Osteocyte (in vitro differentiated cells): ENCODE results near the gene SIN3B. TPM values are rescaled to one million over a fixed set of nuclear protein-coding genes. Genes with fewer than 3 reads are reported as not detected.

Experiments
- DNase-seq: peaks from one replicate; pipeline ENCODE4 v3.0.0; 2021; ENCODE audit warnings: mixed read lengths; ENCODE audit not compliant: unreplicated experiment; ENCODE audit errors: extremely low spot score
- H3K27ac Mint-ChIP-seq: one replicate; pipeline ENCODE4 v1.8.0; 2021; ENCODE audit warnings: mild to moderate bottlenecking, mixed read lengths; ENCODE audit not compliant: unreplicated experiment
- H3K27me3 Mint-ChIP-seq: one replicate; pipeline ENCODE4 v1.8.0; 2021; ENCODE audit warnings: mixed read lengths; ENCODE audit not compliant: unreplicated experiment
- H3K36me3 Mint-ChIP-seq: one replicate; pipeline ENCODE4 v1.8.0; 2021; ENCODE audit warnings: mixed read lengths; ENCODE audit not compliant: unreplicated experiment
- H3K4me1 Mint-ChIP-seq: one replicate; pipeline ENCODE4 v1.8.0; 2021; ENCODE audit warnings: mixed read lengths; ENCODE audit not compliant: unreplicated experiment
- H3K4me3 Mint-ChIP-seq: one replicate; pipeline ENCODE4 v1.8.0; 2021; ENCODE audit warnings: mild to moderate bottlenecking, moderate library complexity, mixed read lengths; ENCODE audit not compliant: unreplicated experiment
- H3K9me3 Mint-ChIP-seq: one replicate; pipeline ENCODE4 v1.8.0; 2021; ENCODE audit warnings: mixed read lengths; ENCODE audit not compliant: unreplicated experiment
- CTCF ChIP-seq: fragments of 200-600 bp; sonication (generic); IDR thresholded peaks from 2 replicates; pipeline ENCODE4 v1.5.0; 2021; ENCODE audit warnings: antibody characterized with exemption, mild to moderate bottlenecking, moderate library complexity
- total RNA-seq: library from RNA; stranded (reverse); gene quantifications from 2 replicates; pipeline ENCODE4 v1.2.1, GENCODE V29; 2021

The SIN3B gene
- total RNA-seq, 1 donor from 2014 or later: 80.0 TPM

- H3K9me3 Mint-ChIP-seq: peaks cover 14% of the 10 kb centered on the region
- no peaks in the 10 kb centered on the region for H3K4me1 Mint-ChIP-seq
- H3K36me3 Mint-ChIP-seq: peaks cover 22% of the 10 kb centered on the region
- no peak for TF ChIP-seq CTCF
- no peak for DNase-seq
- no peak overlapping the region for H3K27ac Mint-ChIP-seq
- no peak overlapping the region for H3K4me3 Mint-ChIP-seq
- H3K27me3 Mint-ChIP-seq: no peaks in the 10 kb centered on the region
Measured at GRCh38 chr19:16908759-16909158, 79.6 kb downstream of the SIN3B start.

GRCh38 chr19:16911046-16911445 lies 81.8 kb downstream of the SIN3B start:
- DNase-seq: no peak
- Mint-ChIP-seq H3K4me3 (no peak overlapping the region), H3K27ac (no peak overlapping the region), H3K27me3 (peaks cover 3% of the 10 kb centered on the region), H3K4me1 (no peaks in the 10 kb centered on the region), H3K9me3 (peaks cover 16% of the 10 kb centered on the region), H3K36me3 (peaks cover 30% of the 10 kb centered on the region)
- TF ChIP-seq CTCF: no peak

- Mint-ChIP-seq H3K4me3 (no peak overlapping the region), H3K4me1 (no peaks in the 10 kb centered on the region), H3K27me3 (peaks cover 5% of the 10 kb centered on the region), H3K36me3 (peaks cover 34% of the 10 kb centered on the region), H3K9me3 (peaks cover 16% of the 10 kb centered on the region), H3K27ac (no peak overlapping the region)
- DNase-seq: no peak
- no peak for TF ChIP-seq CTCF
Measured at GRCh38 chr19:16912780-16913179, 83.6 kb downstream of the SIN3B start.

GRCh38 chr19:16914421-16914820 lies 85.2 kb downstream of the SIN3B start:
- H3K9me3 Mint-ChIP-seq: peaks cover 16% of the 10 kb centered on the region
- H3K4me1 Mint-ChIP-seq: no peaks in the 10 kb centered on the region
- peaks cover 5% of the 10 kb centered on the region for H3K27me3 Mint-ChIP-seq
- H3K27ac Mint-ChIP-seq: no peak overlapping the region
- H3K36me3 Mint-ChIP-seq: peaks cover 38% of the 10 kb centered on the region
- TF ChIP-seq CTCF: no peak
- DNase-seq: no peak
- no peak overlapping the region for H3K4me3 Mint-ChIP-seq

- no peak for DNase-seq
- H3K27me3 Mint-ChIP-seq: peaks cover 5% of the 10 kb centered on the region
Measured at GRCh38 chr19:16915135-16915534, 85.9 kb downstream of the SIN3B start.

More at GRCh38 chr19:16915135-16915534, 85.9 kb downstream of the SIN3B start:
- H3K36me3 Mint-ChIP-seq: peaks cover 42% of the 10 kb centered on the region
- no peak overlapping the region for H3K4me3 Mint-ChIP-seq
- H3K4me1 Mint-ChIP-seq: no peaks in the 10 kb centered on the region
- TF ChIP-seq CTCF: no peak
- no peak overlapping the region for H3K27ac Mint-ChIP-seq
- peaks cover 16% of the 10 kb centered on the region for H3K9me3 Mint-ChIP-seq
